HG03521 (cell line): ENCODE data around the gene PRF1.
"Not testable (repeated sequence)": the region's sequence is repeated elsewhere in the genome, so short reads cannot be mapped to it uniquely, and the experiment has no call there.

Experiments used
- ATAC-seq: cut with Tn5 transposase; IDR thresholded peaks from one replicate; pipeline ENCODE4 v1.9.1; 2021; ENCODE audit warnings: mild to moderate bottlenecking, moderate library complexity; ENCODE audit not compliant: unreplicated experiment

Gene PRF1

DNA sequence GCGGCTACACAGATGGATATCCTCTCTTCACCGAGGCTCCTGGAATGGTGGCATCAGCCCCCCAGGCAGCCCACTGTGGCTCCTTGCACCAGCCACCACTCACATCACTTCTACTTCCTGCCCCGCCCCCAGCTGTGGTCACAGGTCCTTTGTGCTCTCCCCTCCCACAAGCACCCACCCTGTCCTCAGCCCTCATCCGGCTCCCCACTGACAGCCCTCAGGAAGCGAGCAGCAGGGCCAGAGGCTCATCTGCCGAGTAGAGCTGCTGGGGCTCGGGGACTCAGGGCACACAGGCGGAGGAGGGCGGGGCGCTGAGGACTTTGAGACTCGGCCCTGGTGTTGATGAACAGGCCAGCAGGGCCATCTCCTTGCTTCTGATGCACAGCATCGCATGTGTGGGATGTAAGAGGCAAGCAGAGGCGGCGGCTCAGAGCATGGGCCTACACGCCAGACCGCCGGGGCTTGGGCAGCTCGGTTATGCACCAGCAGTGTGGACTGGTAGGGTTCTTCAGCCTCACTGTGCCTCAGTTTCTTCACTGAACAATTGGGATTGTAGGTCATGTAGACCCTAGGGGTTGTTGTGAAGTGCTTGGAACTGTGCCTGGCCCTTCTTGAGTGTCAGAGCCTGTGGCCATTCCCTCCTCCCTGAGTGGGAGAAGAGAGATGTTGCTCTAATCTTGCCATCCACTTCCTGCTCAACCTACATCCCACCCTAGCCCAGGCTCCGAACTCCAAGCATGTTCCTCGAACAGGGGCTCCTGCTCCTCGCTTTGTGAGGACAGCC, at the start of gene PRF1:
TSS of gene PRF1 (minus strand) at position 77 of the 784 bp plus-strand sequence. CDS start 1,839 bp downstream, outside the sequence.
- no peak for ATAC-seq

DNA sequence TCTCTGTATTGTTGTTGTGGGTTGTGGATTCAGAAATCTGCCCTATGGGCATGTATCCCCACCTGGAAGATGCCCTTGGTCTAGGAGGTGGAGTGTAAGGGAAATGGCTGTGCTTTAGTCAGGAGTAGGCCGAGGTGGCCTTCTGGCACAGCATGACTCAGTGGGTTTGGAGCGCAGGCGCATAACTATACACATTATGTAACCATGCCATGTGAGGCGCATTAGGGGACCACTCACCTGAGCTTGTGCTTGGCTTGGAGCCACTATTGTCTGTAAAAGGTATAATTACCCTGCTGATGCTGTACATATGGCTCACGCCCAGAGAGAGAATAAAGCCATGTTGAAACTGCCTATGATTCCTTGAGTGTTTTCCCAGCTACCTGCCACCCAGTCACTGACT, 49.1 kb upstream of the PRF1 start:
- no peak for ATAC-seq

DNA sequence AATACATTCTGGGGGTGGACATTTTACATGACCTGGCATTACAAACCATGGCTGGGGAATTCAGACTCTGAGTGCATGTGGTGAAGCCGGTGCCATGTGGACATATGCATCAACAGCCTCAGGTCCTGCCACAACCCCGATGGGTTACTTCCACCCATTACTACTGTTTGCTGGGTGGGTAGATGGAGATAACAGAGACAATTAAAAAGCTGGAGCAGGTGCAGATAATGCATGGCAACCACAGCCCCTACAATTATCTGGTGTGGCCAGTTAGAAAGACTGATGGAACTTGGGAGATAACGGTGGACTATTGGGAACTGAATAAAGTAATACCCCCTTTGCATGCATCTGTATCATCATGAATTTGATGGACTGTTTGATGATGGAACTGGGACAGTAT, 48.2 kb upstream of the PRF1 start:
- no peak for ATAC-seq

DNA sequence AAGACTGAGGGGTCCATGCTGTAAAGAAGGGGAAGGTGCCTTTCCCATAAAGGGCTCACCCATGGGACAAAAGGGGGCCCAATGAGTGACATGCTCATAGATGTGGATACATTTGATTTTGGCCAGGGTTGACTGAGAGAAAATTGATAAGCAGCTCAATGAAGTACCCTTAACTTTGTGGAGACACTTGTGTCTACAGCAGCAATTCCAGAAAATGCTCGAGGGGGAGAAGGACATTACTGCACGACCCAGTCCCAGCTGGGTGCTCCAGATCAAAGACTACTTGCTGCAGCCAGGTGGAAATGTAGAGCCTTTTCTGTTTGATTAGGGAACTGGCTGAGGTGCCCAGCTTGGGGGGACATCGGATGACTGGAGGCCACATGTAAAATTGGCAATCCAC, 47.6 kb upstream of the PRF1 start:
- no peak for ATAC-seq

DNA sequence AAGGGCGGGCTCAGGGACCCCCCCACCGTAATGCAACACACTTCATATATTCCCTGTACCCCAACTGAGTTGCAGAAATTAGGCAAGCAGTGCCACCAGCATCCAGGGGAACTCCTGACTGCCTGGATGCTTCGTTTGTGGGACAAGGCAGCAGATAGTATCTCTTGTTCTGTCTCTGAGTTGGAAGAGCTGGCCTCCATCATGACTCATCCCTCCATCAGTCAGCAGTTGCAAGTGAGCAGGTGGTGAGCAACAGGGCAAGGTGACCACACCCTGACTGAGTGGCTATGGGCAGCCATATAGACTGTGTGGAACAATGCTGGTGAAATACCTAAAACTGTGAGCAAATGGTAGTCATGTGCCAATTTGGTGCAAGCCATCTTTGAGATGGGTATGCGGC, 47.0 kb upstream of the PRF1 start:
- no peak for ATAC-seq

DNA sequence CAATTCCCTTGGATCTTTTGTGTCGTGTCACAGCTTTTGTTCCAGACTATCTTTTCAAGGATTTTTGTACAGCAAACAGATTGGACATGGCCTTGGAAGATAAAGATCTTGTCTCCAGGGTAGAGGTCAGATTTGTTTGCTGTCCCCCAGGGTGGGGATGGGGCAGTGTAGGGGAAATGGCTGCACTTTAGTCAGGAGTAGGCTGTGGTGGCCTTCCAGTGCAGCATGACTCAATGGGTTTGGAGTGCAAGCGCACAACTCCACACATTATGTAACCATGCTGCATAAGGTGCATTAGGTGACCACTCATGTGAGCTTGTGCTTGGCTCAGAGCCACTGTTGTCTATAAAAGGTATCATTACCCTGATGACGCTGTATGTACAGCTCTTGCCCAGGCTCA, 45.9 kb upstream of the PRF1 start:
- ATAC-seq: no peak

DNA sequence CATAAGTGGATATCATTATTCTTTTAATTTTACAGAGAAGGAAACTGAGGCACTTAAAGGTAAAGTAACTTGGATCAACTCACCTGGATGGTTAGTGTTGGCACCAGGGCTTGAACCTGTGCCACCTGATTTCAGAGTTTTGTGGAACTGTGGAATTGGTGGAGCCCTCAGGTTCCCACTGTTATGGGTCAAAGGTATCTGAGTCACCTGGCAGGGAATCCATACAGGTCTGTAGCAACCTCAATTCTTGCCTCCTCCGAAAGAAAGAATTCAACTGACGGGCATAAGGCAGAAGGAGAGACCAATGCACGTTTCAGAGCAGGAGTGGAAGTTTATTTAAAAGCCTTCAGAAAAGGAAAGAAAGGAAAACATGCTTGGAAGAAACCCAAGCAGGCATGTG, 44.5 kb upstream of the PRF1 start:
- ATAC-seq: no peak

DNA sequence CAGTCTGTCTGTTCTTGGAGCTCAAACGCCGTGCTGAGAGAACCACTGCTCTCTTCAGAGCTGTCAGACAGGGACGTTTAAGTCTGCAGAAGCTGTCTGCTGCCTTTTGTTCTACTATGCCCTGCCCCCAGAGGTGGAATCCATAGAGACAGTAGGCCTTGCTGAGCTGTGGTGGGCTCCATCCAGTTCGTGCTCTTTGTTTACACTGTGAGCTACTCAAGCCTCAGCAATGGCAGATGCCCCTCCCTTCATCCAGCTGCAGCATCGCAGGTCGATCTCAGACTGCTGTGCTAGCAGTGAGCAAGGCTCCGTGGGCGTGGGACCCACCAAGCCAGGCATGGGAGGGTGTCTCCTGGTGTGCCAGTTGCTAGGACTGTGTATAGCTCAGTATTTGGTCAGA, 42.4 kb upstream of the PRF1 start:
- ATAC-seq: not testable (repeated sequence)

DNA sequence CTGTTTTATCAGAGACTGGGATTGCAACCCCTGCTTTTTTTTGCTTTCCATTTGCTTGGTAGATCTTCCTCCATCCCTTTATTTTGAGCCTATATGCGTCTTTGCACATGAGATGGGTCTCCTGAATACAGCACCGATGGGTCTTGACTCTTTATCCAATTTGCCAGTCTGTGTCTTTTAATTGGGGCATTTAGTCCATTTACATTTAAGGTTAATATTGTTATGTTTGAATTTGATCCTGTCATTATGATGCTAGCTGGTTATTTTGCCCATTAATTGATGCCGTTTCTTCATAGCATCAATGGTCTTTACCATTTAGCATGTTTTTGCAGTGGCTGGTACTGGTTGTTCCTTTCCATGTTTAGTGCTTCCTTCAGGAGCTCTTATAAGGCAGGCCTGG, 40.7 kb upstream of the PRF1 start:
- not testable (repeated sequence) for ATAC-seq

DNA sequence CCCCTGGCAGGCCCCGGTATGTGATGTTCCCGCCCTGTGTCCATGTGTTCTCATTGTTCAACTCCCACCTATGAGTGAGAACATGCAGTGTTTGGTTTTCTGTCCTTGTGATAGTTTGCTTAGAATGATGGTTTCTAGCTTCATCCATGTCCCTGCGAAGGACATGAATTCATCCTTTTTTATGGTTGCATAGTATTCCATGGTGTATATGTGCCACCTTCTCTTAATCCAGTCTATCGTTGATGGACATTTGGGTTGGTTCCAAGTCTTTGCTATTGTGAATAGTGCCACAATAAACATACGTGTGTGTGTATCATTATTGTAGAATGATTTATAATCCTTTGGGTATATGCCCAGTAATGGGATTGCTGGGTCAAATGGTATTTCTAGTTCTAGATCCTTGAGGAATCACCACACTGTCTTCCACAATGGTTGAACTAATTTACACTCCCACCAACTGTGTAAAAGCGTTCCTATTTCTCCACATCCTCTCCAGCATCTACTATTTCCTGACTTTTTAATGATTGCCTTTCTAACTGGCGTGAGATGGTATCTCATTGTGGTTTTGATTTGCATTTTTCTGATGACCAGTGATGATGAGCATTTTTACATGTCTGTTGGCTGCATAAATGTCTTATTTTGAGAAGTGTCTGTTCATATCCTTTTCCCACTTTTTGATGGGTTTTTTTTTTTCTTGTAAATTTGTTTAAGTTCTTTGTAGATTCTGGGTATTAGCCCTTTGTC, 37.3 kb upstream of the PRF1 start:
- ATAC-seq: not testable (repeated sequence)

DNA sequence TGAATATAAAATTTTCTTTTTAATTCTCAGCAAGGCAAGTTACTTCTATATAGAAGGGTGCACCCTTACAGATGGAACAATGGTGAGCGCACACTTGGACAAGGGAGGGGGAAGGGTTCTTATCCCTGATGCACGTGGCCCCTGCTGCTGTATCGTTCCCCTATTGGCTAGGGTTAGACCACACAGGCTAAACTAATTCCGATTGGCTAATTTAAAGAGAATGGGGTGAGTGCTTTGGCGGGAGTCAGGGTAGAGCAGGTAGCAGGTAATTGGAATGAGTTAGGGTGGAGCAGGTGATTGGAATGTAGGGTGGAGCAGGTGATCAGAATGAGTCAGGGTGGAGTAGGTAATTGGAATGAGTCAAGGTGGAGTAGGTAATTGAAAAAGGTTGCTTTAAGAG, 32.0 kb upstream of the PRF1 start:
- ATAC-seq: not testable (repeated sequence)

DNA sequence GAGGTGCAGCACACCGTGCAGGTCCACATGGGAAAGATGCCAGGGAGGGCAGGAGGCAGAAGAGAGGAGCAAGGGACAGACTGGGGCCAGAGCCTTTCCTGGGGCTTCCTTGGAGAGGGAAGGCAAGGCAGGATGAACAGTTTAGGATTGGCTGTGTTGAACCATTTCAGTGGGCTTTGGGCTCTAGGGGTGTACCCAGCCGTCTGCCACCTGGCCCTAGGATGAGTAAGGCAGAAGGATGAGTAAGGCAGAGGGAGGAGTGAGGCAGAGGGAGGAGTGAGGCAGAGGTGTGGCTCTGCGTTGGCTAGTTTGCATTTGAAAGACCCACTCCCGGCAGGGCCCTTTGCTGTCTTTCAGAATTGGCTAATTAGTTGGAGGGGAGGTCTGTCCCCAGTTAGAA, 31.5 kb upstream of the PRF1 start:
- ATAC-seq: no peak

DNA sequence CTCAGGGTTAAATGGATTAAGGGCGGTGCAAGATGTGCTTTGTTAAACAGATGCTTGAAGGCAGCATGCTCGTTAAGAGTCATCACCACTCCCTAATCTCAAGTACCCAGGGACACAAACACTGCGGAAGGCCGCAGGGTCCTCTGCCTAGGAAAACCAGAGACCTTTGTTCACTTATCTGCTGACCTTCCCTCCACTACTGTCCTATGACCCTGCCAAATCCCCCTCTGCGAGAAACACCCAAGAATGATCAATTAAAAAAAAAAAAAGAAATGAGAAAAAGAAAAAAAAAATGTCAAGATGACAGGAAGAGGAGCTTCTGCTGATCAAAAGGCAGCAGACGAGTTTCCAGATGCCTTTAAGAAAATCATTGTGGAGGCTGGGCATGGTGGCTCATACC, 29.2 kb upstream of the PRF1 start:
- ATAC-seq: not testable (repeated sequence)

DNA sequence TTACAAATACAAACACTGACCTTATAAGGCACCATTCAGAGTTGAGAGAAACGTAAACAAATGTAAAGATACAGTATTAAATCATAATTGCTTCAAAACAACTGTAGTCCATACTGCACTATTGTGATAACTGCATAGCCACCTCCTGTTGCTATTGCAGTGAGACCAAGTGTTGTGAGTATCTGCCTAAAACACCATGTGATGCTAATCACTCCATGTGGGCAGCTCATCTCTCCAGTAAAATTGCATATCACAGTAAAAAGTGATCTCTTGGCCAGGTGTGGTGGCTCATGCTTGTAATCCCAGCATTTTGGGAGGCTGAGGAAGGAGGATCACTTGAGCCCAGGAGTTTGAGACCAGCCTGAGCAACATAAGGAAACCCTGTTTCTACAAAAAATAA, 26.8 kb upstream of the PRF1 start:
- ATAC-seq: no peak

DNA sequence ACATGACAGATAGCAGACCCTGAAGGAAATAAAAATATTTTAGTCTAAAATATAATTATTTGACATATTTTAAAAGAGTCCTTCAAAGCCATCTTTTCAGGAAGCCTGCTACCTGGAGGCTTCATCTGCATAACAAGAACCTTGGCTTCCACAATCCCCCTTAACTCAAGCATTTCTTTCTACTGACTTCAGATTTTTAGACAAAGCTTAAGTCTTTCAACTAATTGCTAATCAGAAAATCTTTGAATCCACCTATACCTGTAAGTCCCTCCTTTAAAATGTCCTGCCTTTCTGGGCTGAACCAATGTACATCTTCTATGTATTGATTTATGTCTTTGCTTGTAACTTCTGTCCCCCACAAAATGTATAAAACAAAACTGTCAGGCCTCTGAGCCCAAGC, 23.5 kb upstream of the PRF1 start:
- no peak for ATAC-seq

DNA sequence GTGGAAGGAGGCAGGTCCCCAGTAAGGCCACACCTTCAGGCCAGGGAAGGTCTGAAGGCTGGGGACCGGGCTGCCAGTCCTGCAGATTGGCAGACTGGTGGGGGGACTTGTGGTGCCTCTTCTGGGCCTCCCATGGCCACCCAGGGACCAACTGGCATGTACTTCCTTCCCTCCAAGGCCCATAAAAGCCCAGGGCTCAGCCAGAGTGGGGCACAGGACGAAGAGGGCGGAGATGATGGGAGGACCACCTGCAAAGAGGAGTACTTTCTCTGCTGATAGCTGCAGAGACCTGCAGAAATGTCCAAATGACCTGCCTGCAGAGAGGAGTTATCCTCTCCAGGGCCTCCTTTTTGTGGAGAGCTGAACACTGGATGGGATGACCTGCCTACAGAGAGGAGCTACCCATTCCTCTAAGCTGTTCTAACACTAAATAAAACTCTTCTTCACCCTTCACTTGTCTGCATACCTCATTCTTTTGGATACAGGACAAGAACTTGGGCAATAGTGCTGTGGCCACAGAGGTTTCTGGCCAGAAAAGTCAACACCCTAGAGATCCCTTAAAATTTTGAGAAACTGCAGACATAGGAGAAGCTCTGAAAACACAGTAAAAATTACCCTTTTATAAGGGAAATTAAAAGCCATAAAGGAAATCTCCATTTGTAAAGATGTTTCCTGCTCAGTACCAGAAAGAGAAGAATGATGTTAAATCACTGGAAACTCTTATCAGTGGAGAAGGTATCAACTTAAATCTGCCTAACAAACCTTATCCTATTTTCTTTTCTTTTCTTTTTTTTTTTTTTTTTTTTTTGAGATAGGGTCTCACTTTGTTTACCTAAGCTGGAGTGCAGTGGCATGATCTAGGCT, 20.7 kb upstream of the PRF1 start:
- no peak for ATAC-seq

DNA sequence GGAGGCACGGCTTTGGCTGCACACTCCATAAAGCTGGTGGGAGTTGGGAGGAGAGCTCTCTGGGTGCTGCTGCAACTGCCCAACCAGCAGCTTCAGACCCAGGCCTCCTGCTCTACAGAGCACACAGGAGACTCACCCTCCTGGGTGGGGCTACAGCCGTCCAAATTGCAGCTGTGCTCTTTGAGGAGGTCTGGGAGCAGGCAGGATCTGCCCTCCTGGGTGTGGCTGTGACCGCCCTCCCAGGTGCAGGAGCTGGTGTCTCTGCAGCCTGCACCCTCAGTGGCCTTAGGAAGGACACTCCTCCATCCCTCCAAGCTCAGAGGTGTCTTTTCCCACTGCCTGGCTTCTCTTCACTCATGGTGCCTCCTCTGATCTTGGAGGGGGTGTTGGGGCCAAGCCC, 20.0 kb upstream of the PRF1 start:
- no peak for ATAC-seq

DNA sequence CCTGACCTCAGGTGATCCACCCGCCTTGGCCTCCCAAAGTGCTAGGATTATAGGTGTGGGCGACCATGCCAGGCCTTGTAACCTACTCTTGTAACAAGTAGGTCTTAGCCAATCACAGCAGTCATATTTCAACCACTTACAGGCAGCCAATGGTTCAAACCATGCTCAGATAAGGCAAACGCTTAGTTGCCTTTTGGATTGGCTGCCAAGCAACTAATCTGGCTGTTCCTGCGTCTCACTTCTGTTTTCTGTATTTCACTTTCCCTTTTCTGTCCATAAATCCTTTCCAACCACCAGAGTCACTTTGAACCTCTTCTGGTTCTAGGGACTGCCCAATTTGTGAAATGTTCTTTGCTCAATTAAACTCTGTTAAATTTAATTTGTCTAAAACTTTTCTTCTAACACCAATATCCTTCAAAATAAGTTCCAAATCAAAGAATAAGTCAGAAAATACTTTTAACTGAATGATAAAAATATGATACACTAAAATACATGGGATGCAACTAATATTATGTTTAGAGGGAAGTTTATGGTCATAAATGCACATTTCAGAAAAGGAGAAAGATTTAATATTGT, 19.1 kb upstream of the PRF1 start:
- ATAC-seq: no peak

DNA sequence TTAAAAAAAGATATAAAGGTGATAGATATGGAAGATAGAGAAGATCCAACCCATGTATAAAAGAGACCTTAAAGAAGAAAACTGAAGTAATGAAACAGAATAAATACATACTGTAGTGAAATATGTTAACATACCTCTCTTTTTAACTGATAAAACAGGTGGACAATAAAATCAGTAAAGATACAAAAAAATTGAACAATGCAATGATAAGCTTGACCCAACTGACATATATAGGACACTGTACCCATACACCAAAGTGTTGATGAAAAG, 17.4 kb upstream of the PRF1 start:
- ATAC-seq: no peak

DNA sequence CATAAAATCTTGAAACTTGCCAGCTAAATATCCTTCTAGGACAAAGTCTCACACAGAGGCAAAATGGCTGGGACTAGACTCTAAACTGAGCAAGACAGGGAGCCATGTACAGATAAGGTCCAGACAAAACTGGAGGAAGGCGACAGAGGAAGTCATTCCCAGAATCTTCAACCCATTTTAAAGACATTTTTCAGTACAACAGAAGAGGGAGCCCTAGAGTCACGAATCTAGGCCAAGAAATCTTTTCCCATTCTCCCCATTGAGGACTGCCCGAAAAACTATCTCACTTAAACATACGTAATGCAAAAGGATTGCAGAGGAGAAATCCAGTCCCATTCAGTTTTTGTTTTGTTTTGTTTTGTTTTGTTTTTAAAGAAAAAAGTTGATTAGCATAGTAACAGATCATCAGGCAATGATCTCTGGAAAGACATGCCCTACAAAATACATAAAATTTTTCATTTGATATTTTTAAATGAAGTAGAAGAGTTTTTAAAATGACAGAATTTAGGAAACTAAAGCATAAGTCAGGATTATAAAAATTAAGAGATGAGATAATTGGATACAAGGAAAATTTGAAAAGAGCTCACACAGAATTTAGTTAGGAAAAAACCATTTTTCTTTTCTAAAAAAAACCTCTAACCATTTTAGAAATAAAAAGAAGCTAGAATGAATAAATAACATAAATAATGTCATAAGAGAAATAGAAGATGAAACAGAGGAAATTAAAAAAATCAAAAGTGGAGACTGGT, 16.9 kb upstream of the PRF1 start:
- ATAC-seq: no peak

DNA sequence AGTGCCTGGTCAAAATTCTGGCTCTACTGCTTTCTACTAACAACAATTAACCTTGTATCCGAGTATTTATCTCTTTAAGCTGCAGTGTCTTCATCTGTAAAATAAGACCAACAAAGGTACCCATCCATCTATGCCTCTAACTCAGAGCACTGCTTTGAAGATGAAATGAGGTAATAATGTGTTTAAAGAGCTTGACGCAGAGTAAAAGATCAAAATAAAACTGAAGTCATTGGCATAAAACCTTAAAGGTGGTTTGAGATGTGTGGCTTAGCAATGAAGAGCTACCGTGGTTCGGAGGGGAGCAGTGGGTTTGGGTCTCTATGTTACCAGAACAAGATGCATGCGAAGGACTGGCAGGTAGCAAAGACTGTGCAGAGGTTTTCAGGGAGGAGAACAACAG, 16.1 kb upstream of the PRF1 start:
- ATAC-seq: no peak
